HL-60 (cell line): ENCODE data around the gene LGI2.

Source experiments
- DNase-seq, 2 experiments: peaks; one replicate each; pipeline ENCODE4 v3.0.0-alpha.2; 2010 to 2020; ENCODE audit warnings: low read depth in 1 of 2, low spot score in 1 of 2
- H3K27ac ChIP-seq: fragments of 250-450 bp; sonication (Bioruptor Pico); replicated peaks from 2 replicates; pipeline ENCODE4 v1.5.1; 2020; ENCODE audit warnings: mild to moderate bottlenecking, moderate library complexity
- H3K27me3 ChIP-seq: fragments of 250-450 bp; sonication (Bioruptor Pico); 2 replicates; pipeline ENCODE4 v1.5.1; 2021; ENCODE audit warnings: mild to moderate bottlenecking, moderate library complexity; ENCODE audit not compliant: insufficient read depth, poor library complexity, severe bottlenecking
- H3K4me3 ChIP-seq: replicated peaks from 2 replicates; pipeline ENCODE4 v1.5.1; 2011; ENCODE audit warnings: mild to moderate bottlenecking, control low read depth, low read length; ENCODE audit not compliant: insufficient read depth
- CTCF ChIP-seq: IDR thresholded peaks from one replicate; pipeline ENCODE4 v1.5.1; 2011; ENCODE audit warnings: low read length, control low read depth, inconsistent platforms; ENCODE audit not compliant: insufficient read depth
- GABPA ChIP-seq: IDR thresholded peaks from 2 replicates; pipeline ENCODE4 v1.6.1; 2012; ENCODE audit warnings: low read depth
- POLR2AphosphoS5 ChIP-seq: IDR thresholded peaks from 2 replicates; pipeline ENCODE4 v1.6.1; 2012; ENCODE audit warnings: low read depth
- REST ChIP-seq: IDR thresholded peaks from 2 replicates; pipeline ENCODE4 v1.6.1; 2012; ENCODE audit warnings: low read depth; ENCODE audit not compliant: insufficient replicate concordance
- SPI1 ChIP-seq: IDR thresholded peaks from 2 replicates; pipeline ENCODE4 v1.6.1; 2012; ENCODE audit warnings: low read depth, mild to moderate bottlenecking, borderline replicate concordance

LGI2 gene

GRCh38 chr4:24975510-24975909 is 55.2 kb downstream of the LGI2 start:
- TF ChIP-seq REST (no peak), POLR2AphosphoS5 (no peak), GABPA (no peak), SPI1 (no peak), CTCF (no peak)
- Histone ChIP-seq H3K4me3 (no peak overlapping the region; the same call in 1 of the 2 replicates), H3K27me3 (no peaks in the 10 kb centered on the region), H3K27ac (no peak overlapping the region)
- peak in 1 of 2 experiments; percentile 42 for DNase-seq

DNA sequence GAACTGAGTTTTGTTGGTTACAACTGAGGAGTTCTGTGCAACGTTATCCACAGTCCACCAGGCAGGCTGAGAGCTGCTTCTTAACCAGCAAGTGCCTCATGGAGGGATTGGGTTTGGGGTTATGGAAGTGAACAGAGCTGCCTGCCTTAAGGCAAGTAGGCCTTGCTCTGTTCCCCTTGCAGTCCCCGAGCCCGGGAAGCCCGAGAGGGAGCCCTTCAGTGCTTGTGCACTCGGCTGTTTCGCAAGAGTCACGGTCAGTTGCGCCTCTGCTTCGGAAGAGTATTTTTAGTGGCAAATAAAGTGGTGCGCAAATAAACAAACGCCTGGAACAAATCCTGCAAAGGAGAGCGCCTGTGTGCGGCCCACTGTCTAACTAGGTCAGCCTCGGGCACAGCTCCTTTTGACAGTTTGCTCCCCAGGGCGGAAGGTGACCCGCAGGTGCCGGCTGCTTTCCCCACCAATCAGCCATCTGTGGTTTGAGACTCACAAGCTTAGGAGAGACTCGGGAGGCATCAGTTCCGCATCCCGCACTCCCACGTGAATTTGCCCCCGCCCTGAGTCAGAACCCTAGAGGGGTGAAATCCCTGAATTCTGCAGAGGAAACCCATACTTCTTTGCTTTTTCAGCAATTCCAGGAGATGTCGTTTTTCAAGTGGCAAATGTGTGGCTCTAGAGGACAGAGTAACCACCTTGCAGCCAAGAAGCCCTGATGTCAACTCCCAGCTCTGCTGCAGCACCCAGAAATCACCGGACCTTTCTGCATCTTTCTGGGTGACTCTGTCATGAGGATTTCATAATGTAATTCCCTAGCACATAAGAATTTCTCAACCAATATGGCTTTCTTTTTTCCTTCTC is 56.8 kb downstream of the LGI2 start:
- Histone ChIP-seq H3K27me3 (no peaks in the 10 kb centered on the region), H3K27ac (peak overlapping the region; percentile 89), H3K4me3 (peak overlapping the region; percentile 24)
- no peak for TF ChIP-seq REST
- no peak for TF ChIP-seq CTCF
- peak; percentile 54; the same call in 1 of the 2 replicates for TF ChIP-seq SPI1
- no peak for TF ChIP-seq GABPA
- TF ChIP-seq POLR2AphosphoS5: no peak; the same call in 1 of the 2 replicates
- DNase-seq: peak; percentile 89 to 92

- DNase-seq: no peak
- H3K27ac ChIP-seq: peak overlapping the region; percentile 89
These were observed 57.4 kb downstream of the LGI2 start for GRCh38 chr4:24973404-24973746.

More at GRCh38 chr4:24973404-24973746, 57.4 kb downstream of the LGI2 start:
- Histone ChIP-seq H3K27me3 (no peaks in the 10 kb centered on the region), H3K4me3 (no peak overlapping the region)
- no peak for TF ChIP-seq GABPA
- TF ChIP-seq SPI1: no peak
- no peak for TF ChIP-seq POLR2AphosphoS5
- TF ChIP-seq REST: no peak
- no peak for TF ChIP-seq CTCF
